ENCODE measurements around the gene OR4C3.

DNA sequence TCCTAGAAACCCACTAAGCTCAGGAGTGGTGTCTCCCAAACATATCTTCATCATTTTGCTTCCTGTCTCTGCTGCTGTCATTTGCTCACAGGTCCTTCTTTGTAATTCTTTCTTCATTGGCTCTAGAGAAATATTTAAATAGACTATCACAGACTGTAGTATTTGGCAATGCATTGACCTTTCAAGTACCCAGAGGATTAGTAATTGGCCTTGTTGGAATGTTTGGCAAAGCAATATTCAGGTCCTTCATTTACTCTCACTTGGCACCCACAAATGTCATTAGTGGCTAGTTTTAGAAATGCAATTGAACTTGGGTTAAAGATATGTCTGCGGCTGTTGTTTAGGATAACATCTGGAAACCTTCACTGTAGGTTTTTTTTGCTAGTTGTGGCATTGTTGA lies 30.0 kb downstream of the OR4C3 start:
- TF ChIP-seq, protein P1, sequence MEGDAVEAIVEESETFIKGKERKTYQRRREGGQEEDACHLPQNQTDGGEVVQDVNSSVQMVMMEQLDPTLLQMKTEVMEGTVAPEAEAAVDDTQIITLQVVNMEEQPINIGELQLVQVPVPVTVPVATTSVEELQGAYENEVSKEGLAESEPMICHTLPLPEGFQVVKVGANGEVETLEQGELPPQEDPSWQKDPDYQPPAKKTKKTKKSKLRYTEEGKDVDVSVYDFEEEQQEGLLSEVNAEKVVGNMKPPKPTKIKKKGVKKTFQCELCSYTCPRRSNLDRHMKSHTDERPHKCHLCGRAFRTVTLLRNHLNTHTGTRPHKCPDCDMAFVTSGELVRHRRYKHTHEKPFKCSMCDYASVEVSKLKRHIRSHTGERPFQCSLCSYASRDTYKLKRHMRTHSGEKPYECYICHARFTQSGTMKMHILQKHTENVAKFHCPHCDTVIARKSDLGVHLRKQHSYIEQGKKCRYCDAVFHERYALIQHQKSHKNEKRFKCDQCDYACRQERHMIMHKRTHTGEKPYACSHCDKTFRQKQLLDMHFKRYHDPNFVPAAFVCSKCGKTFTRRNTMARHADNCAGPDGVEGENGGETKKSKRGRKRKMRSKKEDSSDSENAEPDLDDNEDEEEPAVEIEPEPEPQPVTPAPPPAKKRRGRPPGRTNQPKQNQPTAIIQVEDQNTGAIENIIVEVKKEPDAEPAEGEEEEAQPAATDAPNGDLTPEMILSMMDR (IDR thresholded peaks at IDR 0.05; ENCODE audit: low read depth, low read length): no peak
- no peak for TF ChIP-seq POLR2A (IDR thresholded peaks at IDR 0.05; ENCODE audit: extremely low read depth, insufficient read length)
